Measurements from ENCODE around the gene RALA. TPM values are rescaled to one million over a fixed set of nuclear protein-coding genes. Genes with fewer than 3 reads are reported as not detected.

The RALA gene
- 15.4 and 19.6 TPM in 2 replicates for total RNA-seq (2014; rRNA removed; shearing (Covaris generic))

- DNase-seq (ENCODE audit: low spot score) = peak; percentile 97
Observed at GRCh38 chr7:39623047-39623731, at the start of gene RALA. Gene RALA, plus strand, starts transcription at chr7:39623572. Its CDS starts 63,096 bp downstream, at chr7:39686668.

GRCh38 chr7:39574673-39575349 is 48.6 kb upstream of the RALA start:
- DNase-seq (ENCODE audit: low spot score) = no peak

GRCh38 chr7:39577229-39577874 is 46.0 kb upstream of the RALA start:
- DNase-seq (ENCODE audit: low spot score) = no peak

- DNase-seq (ENCODE audit: low spot score) = peak; percentile 98
Observed at GRCh38 chr7:39580149-39580874, 43.1 kb upstream of the RALA start.

GRCh38 chr7:39582536-39582935 is 40.8 kb upstream of the RALA start:
- DNase-seq (ENCODE audit: low spot score) = no peak

- no peak for DNase-seq (ENCODE audit: low spot score)
Observed at GRCh38 chr7:39583539-39583938, 39.8 kb upstream of the RALA start.

GRCh38 chr7:39587393-39587792 is 36.0 kb upstream of the RALA start:
- no peak for DNase-seq (ENCODE audit: low spot score)

GRCh38 chr7:39588416-39588815 is 35.0 kb upstream of the RALA start:
- peak; percentile 60 for DNase-seq (ENCODE audit: low spot score)

GRCh38 chr7:39589323-39590111 is 33.9 kb upstream of the RALA start:
- DNase-seq (ENCODE audit: low spot score) = peak; percentile 99

GRCh38 chr7:39592586-39592985 is 30.8 kb upstream of the RALA start:
- DNase-seq (ENCODE audit: low spot score) = peak; percentile 74

GRCh38 chr7:39594988-39595620 is 28.3 kb upstream of the RALA start:
- peak; percentile 83 for DNase-seq (ENCODE audit: low spot score)

GRCh38 chr7:39602351-39602750 is 21.0 kb upstream of the RALA start:
- DNase-seq (ENCODE audit: low spot score) = no peak

GRCh38 chr7:39603924-39604323 is 19.4 kb upstream of the RALA start:
- DNase-seq (ENCODE audit: low spot score) = no peak

- no peak for DNase-seq (ENCODE audit: low spot score)
Observed at GRCh38 chr7:39605087-39605486, 18.3 kb upstream of the RALA start.

- DNase-seq (ENCODE audit: low spot score) = no peak
Observed at GRCh38 chr7:39606352-39606751, 17.0 kb upstream of the RALA start.

- no peak for DNase-seq (ENCODE audit: low spot score)
Observed at GRCh38 chr7:39606941-39607340, 16.4 kb upstream of the RALA start.

GRCh38 chr7:39607865-39608264 is 15.5 kb upstream of the RALA start:
- no peak for DNase-seq (ENCODE audit: low spot score)

GRCh38 chr7:39608278-39608677 is 15.1 kb upstream of the RALA start:
- no peak for DNase-seq (ENCODE audit: low spot score)

- no peak for DNase-seq (ENCODE audit: low spot score)
Observed at GRCh38 chr7:39609113-39609934, 14.0 kb upstream of the RALA start.

- DNase-seq (ENCODE audit: low spot score) = no peak
Observed at GRCh38 chr7:39609935-39610263, 13.5 kb upstream of the RALA start.
